A673 (cell line): ENCODE results near the gene ING5. TPM values are rescaled to one million over a fixed set of nuclear protein-coding genes. Genes with fewer than 3 reads are reported as not detected.

Source experiments
- BruUV-seq: library from RNA; stranded (reverse); fragments of 400-500 nt; replicated peaks from 2 replicates; lab custom pipeline; 2021; lab: Mats Ljungman, UMichigan
- CTCF ChIA-PET: fragments of 300-600 bp; sonication (Branson Sonifier 250); formaldehyde crosslinking; loops from one replicate; lab custom pipeline; 2022; ENCODE audit warnings: antibody characterized with exemption; lab: Charles Lee
- POLR2A ChIA-PET: fragments of 300-600 bp; sonication (Branson Sonifier 250); formaldehyde crosslinking; loops from one replicate; lab custom pipeline; 2022; ENCODE audit warnings: antibody characterized with exemption; ENCODE audit not compliant: low non-redundant PET; lab: Charles Lee
- DNase-seq: peaks from one replicate; pipeline ENCODE4 v3.0.0-alpha.2; 2015; ENCODE audit warnings: low spot score
- H3K27ac ChIP-seq: fragments of 200-600 bp; sonication (generic); 2 replicates; pipeline ENCODE4 v1.5.1; 2016; ENCODE audit warnings: mixed run types, low read depth, mild to moderate bottlenecking, mixed read lengths, antibody characterized with exemption, low read length; ENCODE audit not compliant: poor library complexity, severe bottlenecking
- H3K27me3 ChIP-seq: fragments of 200-600 bp; sonication (generic); replicated peaks from 2 replicates; pipeline ENCODE4 v1.6.1; 2017; ENCODE audit warnings: mixed run types, low read depth, mild to moderate bottlenecking, mixed read lengths, antibody characterized with exemption, low read length; ENCODE audit not compliant: insufficient read depth, poor library complexity
- H3K36me3 ChIP-seq: fragments of 200-600 bp; sonication (generic); 2 replicates; pipeline ENCODE4 v1.6.1; 2016; ENCODE audit warnings: mixed run types, mild to moderate bottlenecking, mixed read lengths, antibody characterized with exemption, low read length; ENCODE audit not compliant: insufficient read depth, poor library complexity, severe bottlenecking
- H3K4me1 ChIP-seq: fragments of 200-600 bp; sonication (generic); 2 replicates; pipeline ENCODE4 v1.6.1; 2017; ENCODE audit warnings: mixed run types, mild to moderate bottlenecking, mixed read lengths, antibody characterized with exemption, low read length; ENCODE audit not compliant: insufficient read depth, poor library complexity, severe bottlenecking
- H3K4me3 ChIP-seq: fragments of 200-600 bp; sonication (generic); 2 replicates; pipeline ENCODE4 v1.5.1; 2016; ENCODE audit warnings: low read depth, mixed run types, mild to moderate bottlenecking, mixed read lengths, low read length; ENCODE audit not compliant: poor library complexity, severe bottlenecking
- H3K9me3 ChIP-seq: fragments of 200-600 bp; sonication (generic); 2 replicates; pipeline ENCODE4 v1.6.1; 2016; ENCODE audit warnings: mixed run types, low read depth, mild to moderate bottlenecking, mixed read lengths, antibody characterized with exemption, low read length; ENCODE audit not compliant: poor library complexity, severe bottlenecking
- EZH2 ChIP-seq: fragments of 200-600 bp; sonication (generic); IDR thresholded peaks from 2 replicates; pipeline ENCODE4 v1.6.1; 2017; ENCODE audit warnings: borderline replicate concordance, low read depth, mild to moderate bottlenecking, mixed read lengths, antibody characterized with exemption, low read length; ENCODE audit not compliant: poor library complexity, severe bottlenecking
- intact Hi-C: fragments of 100-400 bp; cut with micrococcal nuclease; formaldehyde crosslinking; loops from one replicate; pipeline ENCODE4 v1.10.0; 2022; ENCODE audit not compliant: unreplicated experiment
- total RNA-seq: library from RNA; stranded (reverse); gene quantifications from 2 replicates; pipeline ENCODE4 v1.2.3, GENCODE V29; 2021
- TF ChIP-seq, protein P1 (sequence below): fragments of 300-800, 200-600 bp; sonication (generic); conservative IDR thresholded peaks from 2 replicates; pipeline ENCODE4 v1.5.1; 2017; ENCODE audit warnings: low read depth, mild to moderate bottlenecking, antibody characterized with exemption, low read length, moderate library complexity, mixed read lengths

The ING5 gene
- total RNA-seq, 1 experiment from 2014 or later: 70.3 TPM

DNA sequence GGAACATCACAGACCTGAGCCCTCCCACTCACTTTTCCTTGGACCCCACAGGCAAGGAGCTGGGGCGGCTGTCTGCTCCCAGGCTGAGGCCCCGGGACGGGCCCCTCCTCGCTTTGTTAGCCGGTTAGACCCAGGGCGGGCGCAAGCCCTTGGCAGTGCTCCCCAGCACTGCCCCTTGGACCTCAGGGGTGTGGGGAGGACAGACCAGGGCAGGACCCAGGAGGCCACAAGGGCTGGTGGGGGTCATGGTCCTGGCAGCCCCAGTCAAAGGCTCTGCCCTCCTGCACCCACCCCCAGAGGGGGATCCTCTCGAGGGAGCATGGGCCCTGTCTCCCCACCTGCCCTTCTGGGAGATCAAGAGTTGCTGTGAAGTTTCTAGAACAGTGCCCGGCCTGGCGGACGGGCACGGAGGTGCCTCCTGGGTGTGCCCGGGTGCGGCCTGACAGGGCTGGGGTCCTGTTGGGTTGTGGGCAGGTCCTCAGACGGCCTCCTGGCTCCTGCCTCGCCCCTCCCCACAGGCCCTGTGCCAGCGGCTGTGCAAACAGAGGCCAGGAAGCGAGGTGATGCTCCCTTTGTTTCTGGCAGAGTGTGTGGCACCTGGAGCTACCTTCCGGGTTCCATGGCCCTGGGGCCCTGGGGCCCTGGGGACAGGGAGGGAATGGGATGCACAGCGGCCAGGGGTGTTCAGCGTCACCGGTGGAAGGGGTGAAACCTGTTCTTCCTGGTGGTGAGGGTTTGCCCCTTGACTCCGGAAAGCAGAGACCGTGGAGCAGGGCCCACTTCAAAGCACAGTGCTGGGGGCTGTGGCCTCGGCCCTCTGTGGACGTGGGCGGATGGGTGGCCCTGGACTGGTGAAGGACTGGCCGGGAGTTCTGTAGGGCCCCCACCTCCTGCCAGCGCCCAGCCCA, 71.9 kb downstream of the ING5 start:
- no peak for DNase-seq
- Histone ChIP-seq H3K27me3 (no peaks in the 10 kb centered on the region), H3K4me1 (peaks cover 55% of the 10 kb centered on the region), H3K27ac (peak overlapping the region; percentile 90), H3K4me3 (peak overlapping the region; percentile 28), H3K9me3 (no peaks in the 10 kb centered on the region), H3K36me3 (no peaks in the 10 kb centered on the region)
- BruUV-seq: no TSS peak
- CTCF ChIA-PET: no interaction called here
- TF ChIP-seq EZH2: no peak
- TF ChIP-seq, protein P1, sequence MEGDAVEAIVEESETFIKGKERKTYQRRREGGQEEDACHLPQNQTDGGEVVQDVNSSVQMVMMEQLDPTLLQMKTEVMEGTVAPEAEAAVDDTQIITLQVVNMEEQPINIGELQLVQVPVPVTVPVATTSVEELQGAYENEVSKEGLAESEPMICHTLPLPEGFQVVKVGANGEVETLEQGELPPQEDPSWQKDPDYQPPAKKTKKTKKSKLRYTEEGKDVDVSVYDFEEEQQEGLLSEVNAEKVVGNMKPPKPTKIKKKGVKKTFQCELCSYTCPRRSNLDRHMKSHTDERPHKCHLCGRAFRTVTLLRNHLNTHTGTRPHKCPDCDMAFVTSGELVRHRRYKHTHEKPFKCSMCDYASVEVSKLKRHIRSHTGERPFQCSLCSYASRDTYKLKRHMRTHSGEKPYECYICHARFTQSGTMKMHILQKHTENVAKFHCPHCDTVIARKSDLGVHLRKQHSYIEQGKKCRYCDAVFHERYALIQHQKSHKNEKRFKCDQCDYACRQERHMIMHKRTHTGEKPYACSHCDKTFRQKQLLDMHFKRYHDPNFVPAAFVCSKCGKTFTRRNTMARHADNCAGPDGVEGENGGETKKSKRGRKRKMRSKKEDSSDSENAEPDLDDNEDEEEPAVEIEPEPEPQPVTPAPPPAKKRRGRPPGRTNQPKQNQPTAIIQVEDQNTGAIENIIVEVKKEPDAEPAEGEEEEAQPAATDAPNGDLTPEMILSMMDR: no peak
- intact Hi-C loops: no loop called here
- POLR2A ChIA-PET: no interaction called here

DNA sequence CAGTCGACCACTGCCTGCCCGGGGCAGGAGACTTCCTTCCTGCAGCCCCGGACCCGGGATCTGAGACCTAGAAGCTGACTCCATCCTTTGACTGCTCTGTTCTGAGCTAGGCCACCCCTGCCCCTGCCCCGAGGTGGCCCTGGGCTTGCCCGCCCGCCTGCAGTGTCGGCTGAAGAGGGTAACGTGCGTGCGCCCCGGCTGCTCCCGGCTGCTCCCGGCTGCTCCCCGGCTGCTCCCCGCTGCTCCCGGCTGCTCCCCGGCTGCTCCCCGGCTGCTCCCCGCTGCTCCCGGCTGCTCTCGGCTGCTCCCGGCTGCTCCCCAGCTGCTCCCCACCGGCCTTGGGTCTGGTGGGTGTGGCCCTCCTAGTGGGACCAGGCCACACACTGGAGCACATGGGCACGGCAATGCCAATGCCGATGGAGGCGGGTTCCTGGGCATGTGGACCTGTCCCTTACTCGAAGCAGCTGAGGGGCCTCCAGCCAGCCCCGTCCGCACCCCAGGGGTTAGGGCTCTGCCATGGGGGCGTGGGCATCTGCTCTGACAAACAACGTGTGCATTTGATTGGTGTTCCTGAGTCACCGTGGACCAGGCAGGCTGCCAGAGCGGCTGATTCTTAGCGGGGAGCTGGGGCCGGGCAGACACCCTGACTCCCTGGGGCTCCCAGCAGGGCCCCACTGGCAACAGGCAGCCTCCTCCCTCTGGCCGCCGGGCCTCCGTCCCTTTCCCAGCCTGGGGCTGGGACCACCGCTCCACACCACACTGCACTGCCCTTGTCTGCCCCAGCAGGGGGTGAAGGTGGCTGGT, 72.8 kb downstream of the ING5 start:
- intact Hi-C loops: no loop called here
- CTCF ChIA-PET: no interaction called here

More for the DNA sequence above, 72.8 kb downstream of the ING5 start:
- no TSS peak for BruUV-seq
- no peaks in the 10 kb centered on the region for H3K36me3 ChIP-seq
- H3K27ac ChIP-seq: peak overlapping the region; percentile 90
- POLR2A ChIA-PET: no interaction called here
- TF ChIP-seq, protein P1: no peak
- no peak for TF ChIP-seq EZH2
- peaks cover 55% of the 10 kb centered on the region for H3K4me1 ChIP-seq
- H3K27me3 ChIP-seq: no peaks in the 10 kb centered on the region
- H3K4me3 ChIP-seq: peak overlapping the region; percentile 28
- H3K9me3 ChIP-seq: no peaks in the 10 kb centered on the region
- DNase-seq: peak; percentile 94
